ENCODE measurements around the gene TRIM39. TPM values are rescaled to one million over a fixed set of nuclear protein-coding genes. Genes with fewer than 3 reads are reported as not detected.

TRIM39 gene
- polyA plus RNA-seq, 1 of the 3 experiments (the other 2 are of a cell fraction), result 6.5 TPM

GRCh38 chr6:30295837-30296236, 30.9 kb upstream of the TRIM39 start:
- 94% methylated on average over 2 of the region's 2 CpGs for WGBS (ENCODE audit: low lambda C conversion rate)
- CTCF ChIA-PET, result interaction anchor here (0.6 to 1.2 kb wide), 4 partner anchors 26 to 764 kb away, joined by 3 read pairs; no protein-coding TSS in a partner anchor

GRCh38 chr6:30304002-30304401, 22.7 kb upstream of the TRIM39 start:
- Histone ChIP-seq H3F3A (replicated peaks; ENCODE audit: insufficient read depth) (no peaks in the 10 kb centered on the region), H4K20me1 (ENCODE audit: insufficient read depth) (peaks cover 33% of the 10 kb centered on the region), H3K79me2 (ENCODE audit: insufficient read depth) (peaks cover 56% of the 10 kb centered on the region), H3K27me3 (ENCODE audit: insufficient read depth) (no peaks in the 10 kb centered on the region), H3K36me3 (replicated peaks in 1 of 2; ENCODE audit: control insufficient read depth in 1 of 2, insufficient read depth in 2 of 2, low read length in 1 of 2) (peaks cover 31 to 41% of the 10 kb centered on the region in 2 experiments), H3K9me3 (no peaks in the 10 kb centered on the region), H2AFZ (ENCODE audit: low read depth) (no peak overlapping the region), H3K4me1 (ENCODE audit: control insufficient read depth in 1 of 2, insufficient read depth in 2 of 2, low read depth in 1 of 2, low read length in 1 of 2) (no peaks in the 10 kb centered on the region), H3K9me2 (no peaks in the 10 kb centered on the region), H3K4me2 (no peak overlapping the region), H3K27ac (ENCODE audit: low read depth in 2 of 2, low read length in 1 of 2) (no peak overlapping the region), H3K4me3 (ENCODE audit: low read depth in 2 of 2, low read length in 1 of 2) (no peak overlapping the region), H3K9ac (no peak overlapping the region)
- TF ChIP-seq MAX (IDR thresholded peaks at IDR 0.05; ENCODE audit: low read depth) (no peak), CTCF (IDR thresholded peaks at IDR 0.05) (no peak), POLR2AphosphoS5 (IDR thresholded peaks at IDR 0.05; ENCODE audit: low read depth, low read length) (no peak), RCOR1 (IDR thresholded peaks at IDR 0.05; ENCODE audit: low read length) (no peak), FOSL2 (IDR thresholded peaks at IDR 0.05; ENCODE audit: borderline replicate concordance, low read depth) (no peak), ELF1 (IDR thresholded peaks at IDR 0.05) (no peak), REST (IDR thresholded peaks at IDR 0.05; ENCODE audit: low read depth, low read length) (no peak), GATA2 (CRISPR knock-in tag; IDR thresholded peaks at IDR 0.05) (no peak), RXRA (IDR thresholded peaks at IDR 0.05; ENCODE audit: borderline replicate concordance, low read depth) (no peak), NFIC (IDR thresholded peaks at IDR 0.05; ENCODE audit: borderline replicate concordance) (no peak)
- 96% methylated on average over 2 of the region's 2 CpGs for WGBS (ENCODE audit: low lambda C conversion rate)
- no peak for DNase-seq
- ChIA-PET CTCF (no interaction called here), POLR2A (interaction anchor here (1.0 kb wide), 1 partner anchor 22 kb away, joined by 4 read pairs; the partner anchor contains the start of gene TRIM39)

More at GRCh38 chr6:30295837-30296236, 30.9 kb upstream of the TRIM39 start:
- Histone ChIP-seq H3K79me2 (ENCODE audit: insufficient read depth) (no peaks in the 10 kb centered on the region; the same call in 1 of the 2 replicates), H3K27ac (ENCODE audit: low read depth in 2 of 2, low read length in 1 of 2) (no peak overlapping the region), H2AFZ (ENCODE audit: low read depth) (no peak overlapping the region), H4K20me1 (ENCODE audit: insufficient read depth) (no peaks in the 10 kb centered on the region), H3K9me3 (no peaks in the 10 kb centered on the region), H3K4me2 (no peak overlapping the region), H3K9me2 (no peaks in the 10 kb centered on the region), H3K27me3 (ENCODE audit: insufficient read depth) (no peaks in the 10 kb centered on the region), H3K9ac (no peak overlapping the region), H3K4me1 (ENCODE audit: control insufficient read depth in 1 of 2, insufficient read depth in 2 of 2, low read depth in 1 of 2, low read length in 1 of 2) (no peaks in the 10 kb centered on the region), H3F3A (replicated peaks; ENCODE audit: insufficient read depth) (no peaks in the 10 kb centered on the region), H3K4me3 (ENCODE audit: low read depth in 2 of 2, low read length in 1 of 2) (no peak overlapping the region), H3K36me3 (replicated peaks in 1 of 2; ENCODE audit: control insufficient read depth in 1 of 2, insufficient read depth in 2 of 2, low read length in 1 of 2) (peaks cover 36 to 48% of the 10 kb centered on the region in 2 experiments)
- no peak for TF ChIP-seq POLR2AphosphoS5 (IDR thresholded peaks at IDR 0.05; ENCODE audit: low read depth, low read length)
- TF ChIP-seq GATA2 (CRISPR knock-in tag; IDR thresholded peaks at IDR 0.05), result no peak
- no peak for TF ChIP-seq NFIC (IDR thresholded peaks at IDR 0.05; ENCODE audit: borderline replicate concordance)
- no peak for TF ChIP-seq GABPA (IDR thresholded peaks at IDR 0.05; ENCODE audit: low read depth)
- TF ChIP-seq RXRA (IDR thresholded peaks at IDR 0.05; ENCODE audit: borderline replicate concordance, low read depth), result no peak
- no peak for TF ChIP-seq NRF1 (IDR thresholded peaks at IDR 0.05; ENCODE audit: low read depth, low read length)
- TF ChIP-seq EP300 (IDR thresholded peaks at IDR 0.05; ENCODE audit: borderline replicate concordance in 1 of 2, low read depth in 1 of 2, low read length in 1 of 2), result no peak
- no peak for TF ChIP-seq RCOR1 (IDR thresholded peaks at IDR 0.05; ENCODE audit: low read length)
- no peak for TF ChIP-seq USF2 (IDR thresholded peaks at IDR 0.05; ENCODE audit: borderline replicate concordance, low read depth, low read length)
- POLR2A ChIA-PET, result no interaction called here
- DNase-seq, result no peak

Measured in SK-N-SH (cell line).